WTC11 (cell line): Measurements from ENCODE around the gene ALG1L2.
"Not testable (repeated sequence)": the region's sequence is repeated elsewhere in the genome, so short reads cannot be mapped to it uniquely, and the experiment has no call there.

Experiments
- JUN ChIP-seq: sonication (generic); formaldehyde crosslinking; IDR thresholded peaks from 2 replicates; pipeline ENCODE4 v1.8.0; 2023; ENCODE audit warnings: mild to moderate bottlenecking, missing genetic modification reagents
- PRRX2 ChIP-seq: fragments of 250-450 bp; sonication (Bioruptor Pico); IDR thresholded peaks from 2 replicates; pipeline ENCODE4 v1.8.0; 2021; ENCODE audit warnings: mild to moderate bottlenecking
- TP53 ChIP-seq: sonication (generic); formaldehyde crosslinking; IDR thresholded peaks from 2 replicates; pipeline ENCODE4 v1.8.1; 2023; ENCODE audit warnings: mild to moderate bottlenecking, missing genetic modification reagents
- ZNF121 ChIP-seq: sonication (generic); formaldehyde crosslinking; IDR thresholded peaks from 2 replicates; pipeline ENCODE4 v1.8.0; 2023; ENCODE audit warnings: missing genetic modification reagents
- ZNF232 ChIP-seq: sonication (generic); formaldehyde crosslinking; IDR thresholded peaks from 2 replicates; pipeline ENCODE4 v1.8.0; 2022; ENCODE audit warnings: mild to moderate bottlenecking, missing genetic modification reagents
- TF ChIP-seq, protein P1 (sequence below): sonication (generic); formaldehyde crosslinking; IDR thresholded peaks from 2 replicates; pipeline ENCODE4 v1.8.0; 2022; ENCODE audit warnings: missing genetic modification reagents
- TF ChIP-seq, protein P2 (sequence below): sonication (generic); formaldehyde crosslinking; IDR thresholded peaks from 2 replicates; pipeline ENCODE4 v1.8.0; 2022; ENCODE audit warnings: mild to moderate bottlenecking, missing genetic modification reagents
- TF ChIP-seq, protein P3 (sequence below): fragments of 200-600 bp; IDR thresholded peaks from 2 replicates; pipeline ENCODE4 v1.8.0; 2022; ENCODE audit warnings: antibody characterized with exemption
- TF ChIP-seq, protein P4 (sequence below): sonication (generic); formaldehyde crosslinking; IDR thresholded peaks from 2 replicates; pipeline ENCODE4 v1.8.0; 2022; ENCODE audit warnings: mild to moderate bottlenecking, missing genetic modification reagents
- TF ChIP-seq, protein P5 (sequence below): sonication (generic); formaldehyde crosslinking; IDR thresholded peaks from 2 replicates; pipeline ENCODE4 v1.8.0; 2022; ENCODE audit warnings: mild to moderate bottlenecking, missing genetic modification reagents
- TF ChIP-seq, protein P6 (sequence below): sonication (generic); formaldehyde crosslinking; conservative IDR thresholded peaks from 2 replicates; pipeline ENCODE4 v1.8.1; 2022; ENCODE audit warnings: mild to moderate bottlenecking, missing genetic modification reagents
- TF ChIP-seq, protein P7 (sequence below): sonication (generic); formaldehyde crosslinking; IDR thresholded peaks from 2 replicates; pipeline ENCODE4 v1.8.1; 2023; ENCODE audit warnings: mild to moderate bottlenecking, moderate library complexity, missing genetic modification reagents

DNA sequence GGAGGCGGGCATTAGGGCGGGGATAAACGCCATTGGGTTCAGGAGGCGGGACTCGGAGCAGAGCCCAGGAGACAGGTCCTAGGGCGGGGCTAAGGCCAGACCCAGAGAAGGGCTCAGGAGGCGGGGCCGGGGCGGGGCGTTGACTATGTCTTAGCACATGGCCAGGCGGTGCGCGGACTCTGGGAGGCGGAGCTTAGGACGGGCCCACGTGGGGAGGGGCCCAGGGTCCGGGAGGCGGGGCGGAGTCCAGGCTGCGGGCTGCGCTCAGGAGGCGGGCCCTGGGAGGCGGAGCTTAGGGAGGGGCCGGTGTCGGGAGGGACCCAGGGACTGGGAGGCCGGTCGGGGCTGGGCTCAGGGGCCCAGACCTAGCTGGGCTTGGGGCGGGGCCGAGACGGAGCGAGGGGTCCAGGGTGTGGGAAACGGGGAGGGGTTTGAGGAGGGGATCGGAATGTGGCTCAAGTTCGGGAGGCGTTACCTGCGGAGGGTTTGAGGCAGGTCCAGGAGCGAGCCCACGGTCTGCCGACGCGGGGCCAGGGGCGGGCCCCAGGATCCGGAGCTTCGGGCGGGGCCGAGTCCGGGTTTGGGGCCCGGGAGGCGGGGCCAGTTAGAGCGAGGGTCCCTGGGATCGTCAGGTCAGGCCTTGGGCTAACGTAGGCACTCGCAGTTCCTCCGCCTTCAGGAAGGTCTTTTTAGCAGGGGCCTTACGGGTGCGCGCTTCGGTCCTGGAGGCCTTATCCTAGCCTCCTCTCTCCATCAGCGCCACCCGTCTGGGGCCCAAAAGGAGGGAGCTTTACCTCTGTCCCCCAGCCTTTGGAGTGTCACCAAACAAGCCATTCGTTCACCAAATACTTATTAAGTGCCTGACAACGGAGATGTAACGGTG, 30.5 kb downstream of the ALG1L2 start:
- TF ChIP-seq, protein P1, sequence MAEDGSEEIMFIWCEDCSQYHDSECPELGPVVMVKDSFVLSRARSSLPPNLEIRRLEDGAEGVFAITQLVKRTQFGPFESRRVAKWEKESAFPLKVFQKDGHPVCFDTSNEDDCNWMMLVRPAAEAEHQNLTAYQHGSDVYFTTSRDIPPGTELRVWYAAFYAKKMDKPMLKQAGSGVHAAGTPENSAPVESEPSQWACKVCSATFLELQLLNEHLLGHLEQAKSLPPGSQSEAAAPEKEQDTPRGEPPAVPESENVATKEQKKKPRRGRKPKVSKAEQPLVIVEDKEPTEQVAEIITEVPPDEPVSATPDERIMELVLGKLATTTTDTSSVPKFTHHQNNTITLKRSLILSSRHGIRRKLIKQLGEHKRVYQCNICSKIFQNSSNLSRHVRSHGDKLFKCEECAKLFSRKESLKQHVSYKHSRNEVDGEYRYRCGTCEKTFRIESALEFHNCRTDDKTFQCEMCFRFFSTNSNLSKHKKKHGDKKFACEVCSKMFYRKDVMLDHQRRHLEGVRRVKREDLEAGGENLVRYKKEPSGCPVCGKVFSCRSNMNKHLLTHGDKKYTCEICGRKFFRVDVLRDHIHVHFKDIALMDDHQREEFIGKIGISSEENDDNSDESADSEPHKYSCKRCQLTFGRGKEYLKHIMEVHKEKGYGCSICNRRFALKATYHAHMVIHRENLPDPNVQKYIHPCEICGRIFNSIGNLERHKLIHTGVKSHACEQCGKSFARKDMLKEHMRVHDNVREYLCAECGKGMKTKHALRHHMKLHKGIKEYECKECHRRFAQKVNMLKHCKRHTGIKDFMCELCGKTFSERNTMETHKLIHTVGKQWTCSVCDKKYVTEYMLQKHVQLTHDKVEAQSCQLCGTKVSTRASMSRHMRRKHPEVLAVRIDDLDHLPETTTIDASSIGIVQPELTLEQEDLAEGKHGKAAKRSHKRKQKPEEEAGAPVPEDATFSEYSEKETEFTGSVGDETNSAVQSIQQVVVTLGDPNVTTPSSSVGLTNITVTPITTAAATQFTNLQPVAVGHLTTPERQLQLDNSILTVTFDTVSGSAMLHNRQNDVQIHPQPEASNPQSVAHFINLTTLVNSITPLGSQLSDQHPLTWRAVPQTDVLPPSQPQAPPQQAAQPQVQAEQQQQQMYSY (CRISPR knock-in tag) = not testable (repeated sequence)
- TF ChIP-seq, protein P2, sequence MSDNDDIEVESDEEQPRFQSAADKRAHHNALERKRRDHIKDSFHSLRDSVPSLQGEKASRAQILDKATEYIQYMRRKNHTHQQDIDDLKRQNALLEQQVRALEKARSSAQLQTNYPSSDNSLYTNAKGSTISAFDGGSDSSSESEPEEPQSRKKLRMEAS (CRISPR knock-in tag) = not testable (repeated sequence)
- TF ChIP-seq, protein P3, sequence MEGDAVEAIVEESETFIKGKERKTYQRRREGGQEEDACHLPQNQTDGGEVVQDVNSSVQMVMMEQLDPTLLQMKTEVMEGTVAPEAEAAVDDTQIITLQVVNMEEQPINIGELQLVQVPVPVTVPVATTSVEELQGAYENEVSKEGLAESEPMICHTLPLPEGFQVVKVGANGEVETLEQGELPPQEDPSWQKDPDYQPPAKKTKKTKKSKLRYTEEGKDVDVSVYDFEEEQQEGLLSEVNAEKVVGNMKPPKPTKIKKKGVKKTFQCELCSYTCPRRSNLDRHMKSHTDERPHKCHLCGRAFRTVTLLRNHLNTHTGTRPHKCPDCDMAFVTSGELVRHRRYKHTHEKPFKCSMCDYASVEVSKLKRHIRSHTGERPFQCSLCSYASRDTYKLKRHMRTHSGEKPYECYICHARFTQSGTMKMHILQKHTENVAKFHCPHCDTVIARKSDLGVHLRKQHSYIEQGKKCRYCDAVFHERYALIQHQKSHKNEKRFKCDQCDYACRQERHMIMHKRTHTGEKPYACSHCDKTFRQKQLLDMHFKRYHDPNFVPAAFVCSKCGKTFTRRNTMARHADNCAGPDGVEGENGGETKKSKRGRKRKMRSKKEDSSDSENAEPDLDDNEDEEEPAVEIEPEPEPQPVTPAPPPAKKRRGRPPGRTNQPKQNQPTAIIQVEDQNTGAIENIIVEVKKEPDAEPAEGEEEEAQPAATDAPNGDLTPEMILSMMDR = not testable (repeated sequence)
- TF ChIP-seq JUN (CRISPR knock-in tag); PRRX2 (CRISPR knock-in tag); ZNF232; ZNF121; TP53 (CRISPR knock-in tag): not testable (repeated sequence)
- TF ChIP-seq, protein P4, sequence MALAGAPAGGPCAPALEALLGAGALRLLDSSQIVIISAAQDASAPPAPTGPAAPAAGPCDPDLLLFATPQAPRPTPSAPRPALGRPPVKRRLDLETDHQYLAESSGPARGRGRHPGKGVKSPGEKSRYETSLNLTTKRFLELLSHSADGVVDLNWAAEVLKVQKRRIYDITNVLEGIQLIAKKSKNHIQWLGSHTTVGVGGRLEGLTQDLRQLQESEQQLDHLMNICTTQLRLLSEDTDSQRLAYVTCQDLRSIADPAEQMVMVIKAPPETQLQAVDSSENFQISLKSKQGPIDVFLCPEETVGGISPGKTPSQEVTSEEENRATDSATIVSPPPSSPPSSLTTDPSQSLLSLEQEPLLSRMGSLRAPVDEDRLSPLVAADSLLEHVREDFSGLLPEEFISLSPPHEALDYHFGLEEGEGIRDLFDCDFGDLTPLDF (CRISPR knock-in tag) = not testable (repeated sequence)
- TF ChIP-seq, protein P5, sequence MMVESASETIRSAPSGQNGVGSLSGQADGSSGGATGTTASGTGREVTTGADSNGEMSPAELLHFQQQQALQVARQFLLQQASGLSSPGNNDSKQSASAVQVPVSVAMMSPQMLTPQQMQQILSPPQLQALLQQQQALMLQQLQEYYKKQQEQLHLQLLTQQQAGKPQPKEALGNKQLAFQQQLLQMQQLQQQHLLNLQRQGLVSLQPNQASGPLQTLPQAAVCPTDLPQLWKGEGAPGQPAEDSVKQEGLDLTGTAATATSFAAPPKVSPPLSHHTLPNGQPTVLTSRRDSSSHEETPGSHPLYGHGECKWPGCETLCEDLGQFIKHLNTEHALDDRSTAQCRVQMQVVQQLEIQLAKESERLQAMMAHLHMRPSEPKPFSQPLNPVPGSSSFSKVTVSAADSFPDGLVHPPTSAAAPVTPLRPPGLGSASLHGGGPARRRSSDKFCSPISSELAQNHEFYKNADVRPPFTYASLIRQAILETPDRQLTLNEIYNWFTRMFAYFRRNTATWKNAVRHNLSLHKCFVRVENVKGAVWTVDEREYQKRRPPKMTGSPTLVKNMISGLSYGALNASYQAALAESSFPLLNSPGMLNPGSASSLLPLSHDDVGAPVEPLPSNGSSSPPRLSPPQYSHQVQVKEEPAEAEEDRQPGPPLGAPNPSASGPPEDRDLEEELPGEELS (CRISPR knock-in tag) = not testable (repeated sequence)
- TF ChIP-seq, protein P6, sequence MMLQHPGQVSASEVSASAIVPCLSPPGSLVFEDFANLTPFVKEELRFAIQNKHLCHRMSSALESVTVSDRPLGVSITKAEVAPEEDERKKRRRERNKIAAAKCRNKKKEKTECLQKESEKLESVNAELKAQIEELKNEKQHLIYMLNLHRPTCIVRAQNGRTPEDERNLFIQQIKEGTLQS = not testable (repeated sequence)
- TF ChIP-seq, protein P7, sequence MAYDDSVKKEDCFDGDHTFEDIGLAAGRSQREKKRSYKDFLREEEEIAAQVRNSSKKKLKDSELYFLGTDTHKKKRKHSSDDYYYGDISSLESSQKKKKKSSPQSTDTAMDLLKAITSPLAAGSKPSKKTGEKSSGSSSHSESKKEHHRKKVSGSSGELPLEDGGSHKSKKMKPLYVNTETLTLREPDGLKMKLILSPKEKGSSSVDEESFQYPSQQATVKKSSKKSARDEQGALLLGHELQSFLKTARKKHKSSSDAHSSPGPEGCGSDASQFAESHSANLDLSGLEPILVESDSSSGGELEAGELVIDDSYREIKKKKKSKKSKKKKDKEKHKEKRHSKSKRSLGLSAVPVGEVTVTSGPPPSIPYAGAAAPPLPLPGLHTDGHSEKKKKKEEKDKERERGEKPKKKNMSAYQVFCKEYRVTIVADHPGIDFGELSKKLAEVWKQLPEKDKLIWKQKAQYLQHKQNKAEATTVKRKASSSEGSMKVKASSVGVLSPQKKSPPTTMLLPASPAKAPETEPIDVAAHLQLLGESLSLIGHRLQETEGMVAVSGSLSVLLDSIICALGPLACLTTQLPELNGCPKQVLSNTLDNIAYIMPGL (CRISPR knock-in tag) = not testable (repeated sequence)
